Prostate gland (tissue), 2 donors: Measurements from ENCODE around the gene MPDU1. TPM values are rescaled to one million over a fixed set of nuclear protein-coding genes. Genes with fewer than 3 reads are reported as not detected.

Experiments used
- DNase-seq: peaks from one replicate; pipeline ENCODE4 v3.0.0-alpha.2; 2019; ENCODE audit warnings: low spot score
- H3K27ac ChIP-seq, 2 donors: fragments of 200-600 bp; sonication (generic); 2 replicates each; pipeline ENCODE4 v1.5.1; 2017 to 2019
- H3K27me3 ChIP-seq: fragments of 200-600 bp; sonication (generic); replicated peaks from 2 replicates; pipeline ENCODE4 v1.5.1; 2019; ENCODE audit not compliant: insufficient read depth
- H3K36me3 ChIP-seq, 2 donors: fragments of 200-600 bp; sonication (generic); 1 replicate in 1 of 2; 2 replicates in 1 of 2; pipeline versions ENCODE4 v1.5.1 to v1.8.1; 2017 to 2019
- H3K4me1 ChIP-seq: fragments of 200-600 bp; sonication (generic); replicated peaks from 2 replicates; pipeline ENCODE4 v1.5.1; 2019
- H3K4me3 ChIP-seq, 2 donors: fragments of 200-600 bp; sonication (generic); 2 replicates each; pipeline ENCODE4 v1.5.1; 2017 to 2019
- H3K9me3 ChIP-seq: fragments of 200-600 bp; sonication (generic); 2 replicates; pipeline ENCODE4 v1.5.1; 2017
- CTCF ChIP-seq, 4 experiments: fragments of 200-600 bp in 2 of 4; fragments of 450-650 bp in 2 of 4; sonication (generic) in 2 of 4; IDR thresholded peaks; 1 replicate in 3 of 4; 2 replicates in 1 of 4; pipeline ENCODE4 v1.5.1; 2016 to 2019; ENCODE audit warnings: antibody characterized with exemption in 4 of 4, mild to moderate bottlenecking in 2 of 4, moderate library complexity in 2 of 4
- POLR2A ChIP-seq: fragments of 450-650 bp; IDR thresholded peaks from one replicate; pipeline ENCODE4 v1.6.1; 2016; ENCODE audit warnings: antibody characterized with exemption, mild to moderate bottlenecking
- POLR2AphosphoS5 ChIP-seq: sonication (generic); formaldehyde crosslinking; IDR thresholded peaks from one replicate; pipeline ENCODE4 v1.6.1; 2017; ENCODE audit warnings: antibody characterized with exemption
- WGBS: methylation state at CpG from one replicate; pipeline ENCODE4 v1.1.5; 2018; 5-methylcytosine and 5-hydroxymethylcytosine counted together
- intact Hi-C: fragments of 100-400 bp; cut with DNase I; formaldehyde crosslinking; loops from one replicate; pipeline ENCODE4 v1.14.2; 2022
- total RNA-seq, 2 donors: library from RNA; depleted of rRNA; stranded (reverse); fragments of >200 nt; gene quantifications; one replicate each; pipeline ENCODE4 v1.1.0, GENCODE V29; 2016

Gene MPDU1
- total RNA-seq, 2 donors from 2014 or later, result 101 to 239 TPM

DNA sequence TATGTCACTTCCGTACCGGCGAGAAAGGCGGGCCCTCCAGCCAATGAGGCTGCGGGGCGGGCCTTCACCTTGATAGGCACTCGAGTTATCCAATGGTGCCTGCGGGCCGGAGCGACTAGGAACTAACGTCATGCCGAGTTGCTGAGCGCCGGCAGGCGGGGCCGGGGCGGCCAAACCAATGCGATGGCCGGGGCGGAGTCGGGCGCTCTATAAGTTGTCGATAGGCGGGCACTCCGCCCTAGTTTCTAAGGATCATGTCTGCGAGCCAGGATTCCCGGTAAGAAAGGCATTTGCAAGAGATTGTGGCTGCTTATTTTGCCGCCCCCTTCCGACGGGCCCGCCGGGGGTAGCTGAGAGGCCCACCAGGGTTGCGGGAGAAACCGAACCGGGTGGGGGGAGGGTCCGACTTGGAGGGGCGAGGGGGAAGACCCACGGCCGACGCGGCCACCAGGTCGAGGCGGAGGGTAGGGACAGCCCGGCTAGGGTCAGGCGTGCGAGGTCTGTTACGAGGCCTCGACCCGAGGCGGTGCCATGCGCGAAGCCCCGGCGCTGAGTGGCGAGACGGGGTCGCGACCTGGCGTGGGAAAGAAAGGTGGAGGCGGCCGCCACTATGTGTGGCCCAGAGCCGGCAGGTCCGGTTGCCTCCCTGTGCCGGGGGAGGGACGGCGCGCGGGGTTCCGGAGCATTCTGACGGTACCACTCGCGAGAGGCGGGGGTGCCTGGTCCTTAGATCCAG is 10.9 kb upstream of the MPDU1 start:
- intact Hi-C loops, result loop anchor here (5.0 kb wide), 1 partner anchor 115 kb away; the partner anchor contains the start of genes TP53 and WRAP53

GRCh38 chr17:7573324-7574080 is 10.2 kb upstream of the MPDU1 start:
- H3K27ac ChIP-seq, result peak overlapping the region; percentile 98
- peak overlapping the region; percentile 99 to 100 for H3K4me3 ChIP-seq
- intact Hi-C loops, result loop anchor here (5.0 kb wide), 1 partner anchor 114 kb away; the partner anchor contains the start of genes TP53 and WRAP53
- H3K27me3 ChIP-seq, result no peaks in the 10 kb centered on the region
- H3K9me3 ChIP-seq, result no peaks in the 10 kb centered on the region
- peak; percentile 89 for DNase-seq
- TF ChIP-seq POLR2A (peak; percentile 57), CTCF (IDR thresholded peaks at IDR 0.05) (peak in 1 of 4 experiments; percentile 1), POLR2AphosphoS5 (peak; percentile 96)
- no peaks in the 10 kb centered on the region for H3K4me1 ChIP-seq
- WGBS, result 1% methylated on average over 67 of the region's 71 CpGs
- H3K36me3 ChIP-seq, result peaks cover 26 to 49% of the 10 kb centered on the region in 2 donors

More for the DNA sequence above, 10.9 kb upstream of the MPDU1 start:
- peak; percentile 100 for DNase-seq
- Histone ChIP-seq H3K4me3 (peak overlapping the region; percentile 99 to 100), H3K27ac (peak overlapping the region; percentile 98), H3K36me3 (peaks cover 22 to 42% of the 10 kb centered on the region in 2 donors), H3K4me1 (no peaks in the 10 kb centered on the region), H3K27me3 (no peaks in the 10 kb centered on the region), H3K9me3 (no peaks in the 10 kb centered on the region)
- TF ChIP-seq POLR2AphosphoS5 (peak; percentile 100), CTCF (IDR thresholded peaks at IDR 0.05) (peak in 1 of 4 experiments; percentile 62), POLR2A (peak; percentile 98)
- under 1% methylated on average over 52 of the region's 73 CpGs for whole genome bisulfite sequencing

- intact Hi-C loops, result loop anchor here (5.0 kb wide), 1 partner anchor 113 kb away; the partner anchor contains the start of genes TP53 and WRAP53
- H3K4me1 ChIP-seq, result no peaks in the 10 kb centered on the region
- no peak for DNase-seq
These were observed 9.3 kb upstream of the MPDU1 start for GRCh38 chr17:7574176-7574953.

GRCh38 chr17:7575481-7575883 is 8.2 kb upstream of the MPDU1 start:
- peaks cover 26 to 46% of the 10 kb centered on the region in 2 donors for H3K36me3 ChIP-seq
- TF ChIP-seq CTCF (IDR thresholded peaks at IDR 0.05), result no peak
- no peak for TF ChIP-seq POLR2A
- no peak for TF ChIP-seq POLR2AphosphoS5
- H3K9me3 ChIP-seq, result no peaks in the 10 kb centered on the region
- intact Hi-C loops, result no loop called here
- no peaks in the 10 kb centered on the region for H3K27me3 ChIP-seq
- H3K4me1 ChIP-seq, result no peaks in the 10 kb centered on the region
- H3K4me3 ChIP-seq, result no peak overlapping the region
- no peak overlapping the region for H3K27ac ChIP-seq
- DNase-seq, result no peak
- WGBS, result 67% methylated on average over 1 of the region's 1 CpG

More at GRCh38 chr17:7574176-7574953, 9.3 kb upstream of the MPDU1 start:
- H3K9me3 ChIP-seq, result no peaks in the 10 kb centered on the region
- H3K4me3 ChIP-seq, result peak overlapping the region; percentile 99 to 100
- TF ChIP-seq POLR2AphosphoS5, result no peak
- TF ChIP-seq CTCF (IDR thresholded peaks at IDR 0.05), result no peak
- no peak for TF ChIP-seq POLR2A
- peak overlapping the region; percentile 98 for H3K27ac ChIP-seq
- WGBS, result 19% methylated on average over 15 of the region's 15 CpGs
- peaks cover 26 to 49% of the 10 kb centered on the region in 2 donors for H3K36me3 ChIP-seq
- H3K27me3 ChIP-seq, result no peaks in the 10 kb centered on the region
